Endothelial cell (in vitro differentiated cells): Measurements from ENCODE around the gene P2RY10. TPM values are rescaled to one million over a fixed set of nuclear protein-coding genes. Genes with fewer than 3 reads are reported as not detected.

ENCODE experiments used
- DNase-seq: peaks from one replicate; pipeline ENCODE4 v3.0.0; 2021; ENCODE audit warnings: low spot score
- H3K27ac Mint-ChIP-seq: one replicate; pipeline ENCODE4 v1.8.0; 2021; ENCODE audit warnings: mixed read lengths, inconsistent platforms; ENCODE audit not compliant: unreplicated experiment
- H3K27me3 Mint-ChIP-seq: one replicate; pipeline ENCODE4 v1.8.0; 2021; ENCODE audit warnings: mild to moderate bottlenecking, moderate library complexity, mixed read lengths, inconsistent platforms; ENCODE audit not compliant: unreplicated experiment
- H3K36me3 Mint-ChIP-seq: one replicate; pipeline ENCODE4 v1.8.0; 2021; ENCODE audit warnings: mild to moderate bottlenecking, low read depth, mixed read lengths, inconsistent platforms; ENCODE audit not compliant: unreplicated experiment
- H3K4me1 Mint-ChIP-seq: one replicate; pipeline ENCODE4 v1.8.0; 2021; ENCODE audit warnings: mild to moderate bottlenecking, mixed read lengths, inconsistent platforms; ENCODE audit not compliant: unreplicated experiment
- H3K4me3 Mint-ChIP-seq: one replicate; pipeline ENCODE4 v1.8.0; 2021; ENCODE audit warnings: mild to moderate bottlenecking, mixed read lengths, inconsistent platforms; ENCODE audit not compliant: unreplicated experiment
- H3K9me3 Mint-ChIP-seq: one replicate; pipeline ENCODE4 v1.8.0; 2021; ENCODE audit warnings: mixed read lengths, inconsistent platforms; ENCODE audit not compliant: unreplicated experiment
- long read RNA-seq: library from polyadenylated mRNA; unstranded; transcript quantifications from one replicate; pipeline ENCODE4 v2.0.0, GENCODE V29; 2020; ENCODE audit not compliant: unreplicated experiment
- total RNA-seq: library from RNA; stranded (reverse); fragmentation: NEBNext Ultra II Directional; extraction: Animal tissue kit (Norgen Biotek cat#: 25700); gene quantifications from one replicate; pipeline ENCODE4 v1.2.1, GENCODE V29; 2021; ENCODE audit not compliant: unreplicated experiment
- TF ChIP-seq, protein P1 (sequence below): fragments of 200-600 bp; sonication (generic); IDR thresholded peaks from one replicate; pipeline ENCODE4 v1.5.0; 2021; ENCODE audit warnings: antibody characterized with exemption; ENCODE audit not compliant: unreplicated experiment

P2RY10 gene, protein sequence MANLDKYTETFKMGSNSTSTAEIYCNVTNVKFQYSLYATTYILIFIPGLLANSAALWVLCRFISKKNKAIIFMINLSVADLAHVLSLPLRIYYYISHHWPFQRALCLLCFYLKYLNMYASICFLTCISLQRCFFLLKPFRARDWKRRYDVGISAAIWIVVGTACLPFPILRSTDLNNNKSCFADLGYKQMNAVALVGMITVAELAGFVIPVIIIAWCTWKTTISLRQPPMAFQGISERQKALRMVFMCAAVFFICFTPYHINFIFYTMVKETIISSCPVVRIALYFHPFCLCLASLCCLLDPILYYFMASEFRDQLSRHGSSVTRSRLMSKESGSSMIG
- total RNA-seq: not detected
- long read RNA-seq: 0 reads

DNA sequence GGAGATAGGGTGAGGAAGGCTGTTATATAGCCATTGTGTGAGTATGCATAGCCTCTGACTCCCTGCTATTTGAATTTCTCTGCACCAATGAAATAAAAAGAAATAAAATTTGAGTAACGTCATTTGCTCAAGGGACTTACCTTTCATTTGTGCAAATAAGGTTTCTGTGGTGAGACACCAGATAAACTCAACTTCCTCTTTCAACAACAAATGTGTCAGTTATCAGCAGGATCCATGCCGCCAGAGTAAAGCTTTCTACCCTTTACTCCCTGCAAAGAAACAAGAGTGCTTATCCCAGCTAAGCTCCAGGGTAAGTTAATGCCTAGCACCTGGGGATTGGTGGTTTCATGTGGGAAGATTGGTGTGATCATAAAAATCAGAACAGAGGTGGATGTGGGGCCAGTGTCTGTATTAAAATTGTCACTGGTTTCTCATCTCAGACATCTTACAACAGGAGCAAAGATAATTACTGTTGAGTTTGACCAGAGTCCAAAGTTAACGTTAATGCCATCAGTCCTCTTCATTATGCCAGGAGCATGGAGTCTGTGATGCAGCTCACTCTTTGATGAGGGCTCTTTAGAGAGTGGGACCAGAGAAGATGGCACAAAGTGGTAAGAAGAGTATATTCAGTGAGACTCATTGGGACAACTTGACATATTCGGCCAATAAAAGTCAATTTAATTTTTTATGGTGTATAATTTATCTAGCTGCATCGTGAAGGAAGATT, at the start of gene P2RY10:
Gene P2RY10 (plus strand): TSS at position 206 of the 727 bp plus-strand sequence. CDS start 15,130 bp downstream, outside the sequence.
- TF ChIP-seq, protein P1, sequence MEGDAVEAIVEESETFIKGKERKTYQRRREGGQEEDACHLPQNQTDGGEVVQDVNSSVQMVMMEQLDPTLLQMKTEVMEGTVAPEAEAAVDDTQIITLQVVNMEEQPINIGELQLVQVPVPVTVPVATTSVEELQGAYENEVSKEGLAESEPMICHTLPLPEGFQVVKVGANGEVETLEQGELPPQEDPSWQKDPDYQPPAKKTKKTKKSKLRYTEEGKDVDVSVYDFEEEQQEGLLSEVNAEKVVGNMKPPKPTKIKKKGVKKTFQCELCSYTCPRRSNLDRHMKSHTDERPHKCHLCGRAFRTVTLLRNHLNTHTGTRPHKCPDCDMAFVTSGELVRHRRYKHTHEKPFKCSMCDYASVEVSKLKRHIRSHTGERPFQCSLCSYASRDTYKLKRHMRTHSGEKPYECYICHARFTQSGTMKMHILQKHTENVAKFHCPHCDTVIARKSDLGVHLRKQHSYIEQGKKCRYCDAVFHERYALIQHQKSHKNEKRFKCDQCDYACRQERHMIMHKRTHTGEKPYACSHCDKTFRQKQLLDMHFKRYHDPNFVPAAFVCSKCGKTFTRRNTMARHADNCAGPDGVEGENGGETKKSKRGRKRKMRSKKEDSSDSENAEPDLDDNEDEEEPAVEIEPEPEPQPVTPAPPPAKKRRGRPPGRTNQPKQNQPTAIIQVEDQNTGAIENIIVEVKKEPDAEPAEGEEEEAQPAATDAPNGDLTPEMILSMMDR: no peak
- Mint-ChIP-seq H3K4me1 (no peaks in the 10 kb centered on the region), H3K27me3 (no peaks in the 10 kb centered on the region), H3K27ac (no peak within 1 kb of the TSS), H3K4me3 (no peak within 1 kb of the TSS), H3K36me3 (no peaks in the 10 kb centered on the region), H3K9me3 (no peaks in the 10 kb centered on the region)
- DNase-seq: no peak

DNA sequence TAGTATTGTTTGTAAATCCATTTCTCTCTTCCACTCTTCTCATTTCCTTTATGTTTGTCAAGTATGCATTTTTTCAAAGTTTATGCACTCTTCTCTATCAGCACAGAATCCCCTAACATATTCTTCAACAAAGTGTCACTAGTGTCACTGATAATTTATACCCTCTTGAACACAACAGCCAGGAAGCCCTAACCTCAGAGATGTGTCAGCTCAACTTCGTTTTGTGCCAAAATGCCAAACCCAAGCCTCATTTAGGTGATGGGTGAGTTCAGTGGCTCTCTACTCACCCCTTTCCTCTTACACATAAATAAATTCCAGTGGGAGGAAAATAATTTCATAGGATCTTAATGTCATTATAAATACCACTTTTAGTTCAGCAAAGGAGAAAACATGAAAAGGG, 22.4 kb upstream of the P2RY10 start:
- no peaks in the 10 kb centered on the region for H3K36me3 Mint-ChIP-seq
- H3K4me1 Mint-ChIP-seq: no peaks in the 10 kb centered on the region
- H3K4me3 Mint-ChIP-seq: no peak overlapping the region
- H3K9me3 Mint-ChIP-seq: no peaks in the 10 kb centered on the region
- DNase-seq: no peak
- no peak overlapping the region for H3K27ac Mint-ChIP-seq
- H3K27me3 Mint-ChIP-seq: no peaks in the 10 kb centered on the region
- TF ChIP-seq, protein P1: no peak

DNA sequence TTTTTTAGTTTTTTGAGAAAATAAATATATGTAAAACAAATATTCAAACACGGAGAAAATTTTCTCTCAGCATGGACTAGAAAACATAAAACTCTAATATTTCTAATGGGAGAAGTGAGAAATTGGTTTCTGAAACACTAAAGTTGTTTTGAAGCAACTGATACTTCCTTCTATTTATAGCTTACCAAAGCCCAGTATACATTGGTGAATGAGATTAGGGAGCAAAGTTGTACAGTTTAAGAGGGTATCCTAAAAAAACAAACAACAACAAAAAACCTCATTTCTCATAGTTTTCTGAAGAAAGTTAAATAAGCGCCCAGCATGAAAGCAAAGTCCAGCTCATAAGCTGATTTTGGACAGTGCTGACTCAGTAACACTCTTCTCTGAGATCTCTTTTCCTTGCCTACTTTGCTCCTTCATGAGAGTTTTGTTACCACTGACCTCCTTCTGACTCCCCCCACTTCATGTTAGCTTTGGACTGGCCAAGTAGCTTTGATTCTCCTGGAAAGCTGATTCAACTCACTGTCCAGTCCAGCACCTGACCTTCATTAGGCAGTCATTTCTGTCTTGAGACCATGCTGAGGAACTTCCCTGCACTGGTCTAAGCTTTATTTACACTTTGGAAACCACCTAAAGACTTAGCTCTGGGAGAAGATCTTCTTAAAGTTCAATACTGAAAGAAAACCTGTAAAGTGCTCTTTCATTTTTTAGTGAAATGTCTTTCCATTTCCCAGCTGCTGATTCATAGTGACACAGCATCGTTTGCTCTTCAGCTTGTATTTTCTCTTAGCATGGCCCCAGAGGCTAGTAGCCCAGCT, 21.8 kb upstream of the P2RY10 start:
- Mint-ChIP-seq H3K36me3 (no peaks in the 10 kb centered on the region), H3K27ac (no peak overlapping the region), H3K9me3 (no peaks in the 10 kb centered on the region), H3K4me3 (no peak overlapping the region), H3K4me1 (no peaks in the 10 kb centered on the region), H3K27me3 (no peaks in the 10 kb centered on the region)
- no peak for DNase-seq
- TF ChIP-seq, protein P1: no peak

GRCh38 chrX:78931814-78932213, 13.4 kb upstream of the P2RY10 start:
- Mint-ChIP-seq H3K27ac (no peak overlapping the region), H3K27me3 (no peaks in the 10 kb centered on the region), H3K4me1 (no peaks in the 10 kb centered on the region), H3K9me3 (no peaks in the 10 kb centered on the region), H3K4me3 (no peak overlapping the region), H3K36me3 (no peaks in the 10 kb centered on the region)
- TF ChIP-seq, protein P1: no peak
- no peak for DNase-seq
